Tibial artery (tissue), 4 donors: ENCODE data around the gene TREML1.

Source experiments
- DNase-seq, 2 donors: peaks; one replicate each; pipeline ENCODE4 v3.0.0-alpha.2; 2019
- H3K27ac ChIP-seq, 2 donors: fragments of 200-600 bp; sonication (generic) in 1 of 2; 1 replicate in 1 of 2; 2 replicates in 1 of 2; pipeline ENCODE4 v1.5.1; 2018 to 2019; ENCODE audit warnings: mild to moderate bottlenecking in 1 of 2
- H3K27me3 ChIP-seq, 2 donors: fragments of 200-600 bp; sonication (generic) in 1 of 2; one replicate each; pipeline versions ENCODE4 v1.5.1 to v1.6.0; 2016 to 2019
- H3K36me3 ChIP-seq, 3 donors: fragments of 200-600 bp; sonication (generic) in 2 of 3; one replicate each; pipeline ENCODE4 v1.5.1; 2016 to 2019; ENCODE audit warnings: mild to moderate bottlenecking in 2 of 3
- H3K4me1 ChIP-seq, 4 donors: fragments of 200-600 bp; sonication (generic) in 2 of 4; 1 replicate in 3 of 4; 2 replicates in 1 of 4; pipeline ENCODE4 v1.5.1; 2016 to 2019
- H3K4me3 ChIP-seq, 2 donors: fragments of 200-600 bp; sonication (generic) in 1 of 2; 1 replicate in 1 of 2; 2 replicates in 1 of 2; pipeline ENCODE4 v1.5.1; 2018 to 2019; ENCODE audit warnings: mild to moderate bottlenecking in 2 of 2
- H3K9me3 ChIP-seq, 3 donors: fragments of 200-600 bp; sonication (generic) in 1 of 3; one replicate each; pipeline ENCODE4 v1.5.1; 2016 to 2019
- CTCF ChIP-seq, 2 experiments: fragments of 200-600 bp in 1 of 2; fragments of 450-650 bp in 1 of 2; IDR thresholded peaks; one replicate each; pipeline ENCODE4 v1.5.1; 2017 to 2019; ENCODE audit warnings: antibody characterized with exemption in 2 of 2, mild to moderate bottlenecking in 1 of 2, moderate library complexity in 1 of 2
- intact Hi-C: fragments of 100-400 bp; cut with DNase I; formaldehyde crosslinking; loops from one replicate; pipeline ENCODE4 v1.15.0; 2023; ENCODE audit warnings: low total_unique reads

Gene TREML1

GRCh38 chr6:41197234-41197633, 43.1 kb upstream of the TREML1 start:
- H3K4me3 ChIP-seq, result no peak overlapping the region
- TF ChIP-seq CTCF (IDR thresholded peaks at IDR 0.05), result no peak

GRCh38 chr6:41194386-41194785, 40.2 kb upstream of the TREML1 start:
- DNase-seq, result no peak
- no peaks in the 10 kb centered on the region for H3K36me3 ChIP-seq
- H3K4me3 ChIP-seq, result no peak overlapping the region
- peaks cover 0 to 17% of the 10 kb centered on the region in 2 donors for H3K27me3 ChIP-seq
- intact Hi-C loops, result no loop called here
- no peak overlapping the region for H3K27ac ChIP-seq
- peaks cover 0 to 11% (median 7%) of the 10 kb centered on the region in 3 donors for H3K9me3 ChIP-seq
- no peaks in the 10 kb centered on the region for H3K4me1 ChIP-seq
- no peak for TF ChIP-seq CTCF (IDR thresholded peaks at IDR 0.05)

More at GRCh38 chr6:41197234-41197633, 43.1 kb upstream of the TREML1 start:
- Histone ChIP-seq H3K27ac (no peak overlapping the region), H3K4me1 (no peaks in the 10 kb centered on the region), H3K36me3 (no peaks in the 10 kb centered on the region), H3K27me3 (peaks cover 0 to 11% of the 10 kb centered on the region in 2 donors), H3K9me3 (no peaks in the 10 kb centered on the region)
- DNase-seq, result no peak
- intact Hi-C loops, result no loop called here

- H3K4me1 ChIP-seq, result no peaks in the 10 kb centered on the region
- peaks cover 0 to 12% (median 7%) of the 10 kb centered on the region in 3 donors for H3K9me3 ChIP-seq
- H3K27ac ChIP-seq, result no peak overlapping the region
- no peak for DNase-seq
- H3K4me3 ChIP-seq, result no peak overlapping the region
- intact Hi-C loops, result no loop called here
- peaks cover 0 to 17% of the 10 kb centered on the region in 2 donors for H3K27me3 ChIP-seq
- no peak for TF ChIP-seq CTCF (IDR thresholded peaks at IDR 0.05)
- no peaks in the 10 kb centered on the region for H3K36me3 ChIP-seq
Observed at GRCh38 chr6:41193884-41194283, 39.7 kb upstream of the TREML1 start.

GRCh38 chr6:41193171-41193734, 39.1 kb upstream of the TREML1 start:
- Histone ChIP-seq H3K9me3 (peaks cover 0 to 12% (median 7%) of the 10 kb centered on the region in 3 donors), H3K4me1 (no peaks in the 10 kb centered on the region), H3K27ac (no peak overlapping the region), H3K27me3 (peaks cover 0 to 17% of the 10 kb centered on the region in 2 donors), H3K36me3 (no peaks in the 10 kb centered on the region), H3K4me3 (no peak overlapping the region)
- DNase-seq, result no peak
- intact Hi-C loops, result no loop called here
- TF ChIP-seq CTCF (IDR thresholded peaks at IDR 0.05), result no peak

- Histone ChIP-seq H3K4me3 (no peak overlapping the region), H3K27me3 (peaks cover 0 to 17% of the 10 kb centered on the region in 2 donors), H3K4me1 (no peaks in the 10 kb centered on the region), H3K36me3 (no peaks in the 10 kb centered on the region), H3K27ac (no peak overlapping the region), H3K9me3 (peaks cover 0 to 12% (median 7%) of the 10 kb centered on the region in 3 donors)
- TF ChIP-seq CTCF (IDR thresholded peaks at IDR 0.05), result no peak
- intact Hi-C loops, result no loop called here
- no peak for DNase-seq
Observed at GRCh38 chr6:41191569-41191968, 37.4 kb upstream of the TREML1 start.

GRCh38 chr6:41190791-41191190, 36.6 kb upstream of the TREML1 start:
- H3K27ac ChIP-seq, result no peak overlapping the region
- no peaks in the 10 kb centered on the region for H3K36me3 ChIP-seq
- H3K4me1 ChIP-seq, result no peaks in the 10 kb centered on the region
- DNase-seq, result no peak
- H3K27me3 ChIP-seq, result peaks cover 0 to 17% of the 10 kb centered on the region in 2 donors
- intact Hi-C loops, result no loop called here
- no peak for TF ChIP-seq CTCF (IDR thresholded peaks at IDR 0.05)
- H3K9me3 ChIP-seq, result peaks cover 0 to 12% (median 7%) of the 10 kb centered on the region in 3 donors
- no peak overlapping the region for H3K4me3 ChIP-seq
